PC-9 (cell line): Measurements from ENCODE around the gene SLC6A18.
"Not testable (repeated sequence)": the region's sequence is repeated elsewhere in the genome, so short reads cannot be mapped to it uniquely, and the experiment has no call there.

Experiments
- EZH2 ChIP-seq: fragments of 200-600 bp; sonication (generic); IDR thresholded peaks from 2 replicates; pipeline ENCODE4 v1.8.0; 2017; ENCODE audit warnings: antibody characterized with exemption, low read depth
- TF ChIP-seq, protein P1 (sequence below): fragments of 200-600 bp; sonication (generic); conservative IDR thresholded peaks from 2 replicates; pipeline ENCODE4 v1.6.1; 2017; ENCODE audit warnings: mixed run types, antibody characterized with exemption, mild to moderate bottlenecking, moderate library complexity

DNA sequence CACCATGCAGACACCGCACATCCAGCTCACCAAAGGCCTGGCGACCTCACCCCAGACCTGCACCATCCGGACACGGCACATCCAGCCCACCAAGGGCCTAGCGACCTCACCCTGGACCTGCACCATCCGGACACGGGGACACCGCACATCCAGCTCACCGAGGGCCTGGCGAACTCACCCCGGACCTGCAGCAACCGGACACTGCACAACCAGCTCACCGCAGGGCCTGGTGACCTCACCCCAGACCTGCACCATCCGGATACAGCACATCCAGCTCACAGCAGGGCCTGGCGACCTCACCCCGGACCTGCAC, 58.5 kb downstream of the SLC6A18 start:
- TF ChIP-seq, protein P1, sequence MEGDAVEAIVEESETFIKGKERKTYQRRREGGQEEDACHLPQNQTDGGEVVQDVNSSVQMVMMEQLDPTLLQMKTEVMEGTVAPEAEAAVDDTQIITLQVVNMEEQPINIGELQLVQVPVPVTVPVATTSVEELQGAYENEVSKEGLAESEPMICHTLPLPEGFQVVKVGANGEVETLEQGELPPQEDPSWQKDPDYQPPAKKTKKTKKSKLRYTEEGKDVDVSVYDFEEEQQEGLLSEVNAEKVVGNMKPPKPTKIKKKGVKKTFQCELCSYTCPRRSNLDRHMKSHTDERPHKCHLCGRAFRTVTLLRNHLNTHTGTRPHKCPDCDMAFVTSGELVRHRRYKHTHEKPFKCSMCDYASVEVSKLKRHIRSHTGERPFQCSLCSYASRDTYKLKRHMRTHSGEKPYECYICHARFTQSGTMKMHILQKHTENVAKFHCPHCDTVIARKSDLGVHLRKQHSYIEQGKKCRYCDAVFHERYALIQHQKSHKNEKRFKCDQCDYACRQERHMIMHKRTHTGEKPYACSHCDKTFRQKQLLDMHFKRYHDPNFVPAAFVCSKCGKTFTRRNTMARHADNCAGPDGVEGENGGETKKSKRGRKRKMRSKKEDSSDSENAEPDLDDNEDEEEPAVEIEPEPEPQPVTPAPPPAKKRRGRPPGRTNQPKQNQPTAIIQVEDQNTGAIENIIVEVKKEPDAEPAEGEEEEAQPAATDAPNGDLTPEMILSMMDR = not testable (repeated sequence)
- TF ChIP-seq EZH2 = not testable (repeated sequence)
